ENCODE results near the gene CAPZB. TPM values are rescaled to one million over a fixed set of nuclear protein-coding genes. Genes with fewer than 3 reads are reported as not detected.

The CAPZB gene
- total RNA-seq, 4 donors from 2014 or later: 84.7 to 124 (median 103) TPM

- intact Hi-C loops (cut with DNase I; ENCODE audit: low total_unique reads): no loop called here
- 92 to 95% methylated on average over 7 of the region's 7 CpGs for WGBS, 2 donors
- TF ChIP-seq POLR2A (IDR thresholded peaks at IDR 0.05) (no peak), CTCF (IDR thresholded peaks at IDR 0.05) (no peak)
- DNase-seq (ENCODE audit: low spot score in 2 of 2): no peak
- no peak overlapping the region for H3K4me3 ChIP-seq (ENCODE audit: low read depth, poor library complexity, severe bottlenecking)
These were observed 75.6 kb downstream of the CAPZB start for GRCh38 chr1:19409477-19410341.

- DNase-seq (ENCODE audit: low spot score in 2 of 2): no peak
- intact Hi-C loops (cut with DNase I; ENCODE audit: low total_unique reads): no loop called here
- H3K4me3 ChIP-seq (ENCODE audit: low read depth, poor library complexity, severe bottlenecking): no peak overlapping the region
- TF ChIP-seq CTCF (IDR thresholded peaks at IDR 0.05) (no peak), POLR2A (IDR thresholded peaks at IDR 0.05) (no peak)
- WGBS, 2 donors: 84 to 92% methylated on average over 8 of the region's 8 CpGs
These were observed 77.7 kb downstream of the CAPZB start for GRCh38 chr1:19407494-19408096.

GRCh38 chr1:19406680-19407079 lies 78.7 kb downstream of the CAPZB start:
- no peak for TF ChIP-seq CTCF (IDR thresholded peaks at IDR 0.05)
- no peak for TF ChIP-seq POLR2A (IDR thresholded peaks at IDR 0.05)
- 94 to 99% methylated on average over 5 of the region's 5 CpGs for WGBS, 2 donors
- intact Hi-C loops (cut with DNase I; ENCODE audit: low total_unique reads): no loop called here
- no peak for DNase-seq (ENCODE audit: low spot score in 2 of 2)
- no peak overlapping the region for H3K4me3 ChIP-seq (ENCODE audit: low read depth, poor library complexity, severe bottlenecking)

- DNase-seq (ENCODE audit: low spot score in 2 of 2): no peak
- no peak for TF ChIP-seq POLR2A (IDR thresholded peaks at IDR 0.05)
- no peak for TF ChIP-seq CTCF (IDR thresholded peaks at IDR 0.05)
- intact Hi-C loops (cut with DNase I; ENCODE audit: low total_unique reads): no loop called here
- WGBS, 2 donors: 68 to 74% methylated on average over 22 of the region's 22 CpGs
- H3K4me3 ChIP-seq (ENCODE audit: low read depth, poor library complexity, severe bottlenecking): no peak overlapping the region
These were observed 79.4 kb downstream of the CAPZB start for GRCh38 chr1:19405761-19406487.

- intact Hi-C loops (cut with DNase I; ENCODE audit: low total_unique reads): no loop called here
These were observed 80.1 kb downstream of the CAPZB start for GRCh38 chr1:19405195-19405760.

More at GRCh38 chr1:19405195-19405760, 80.1 kb downstream of the CAPZB start:
- TF ChIP-seq POLR2A (IDR thresholded peaks at IDR 0.05) (no peak), CTCF (IDR thresholded peaks at IDR 0.05) (no peak)
- no peak overlapping the region for H3K4me3 ChIP-seq (ENCODE audit: low read depth, poor library complexity, severe bottlenecking)
- no peak for DNase-seq (ENCODE audit: low spot score in 2 of 2)
- 68 to 78% methylated on average over 10 of the region's 10 CpGs for WGBS, 2 donors

Measured in lower leg skin (tissue), 4 donors.